ENCODE results near the gene CACNA2D1. TPM values are rescaled to one million over a fixed set of nuclear protein-coding genes. Genes with fewer than 3 reads are reported as not detected.

CACNA2D1 gene
- 3.9 and 11.5 TPM in 2 replicates for polyA plus RNA-seq

GRCh38 chr7:82443547-82444219 is at the start of gene CACNA2D1:
CACNA2D1 (minus strand) TSS chr7:82443777.

